Hematopoietic multipotent progenitor cell treated with erythropoietin and hydrocortisone succinate and interleukin-3 and kit ligand, for 8 days (in vitro differentiated cells): Measurements from ENCODE around the gene UHRF1.

Experiments
- DNase-seq: peaks from one replicate; pipeline ENCODE4 v3.0.0-alpha.2; 2015

UHRF1 gene

GRCh38 chr19:4993683-4994082 is 84.4 kb downstream of the UHRF1 start:
- no peak for DNase-seq

- DNase-seq = no peak
Observed at GRCh38 chr19:4996701-4997100, 87.4 kb downstream of the UHRF1 start.

GRCh38 chr19:4997297-4997696 is 88.0 kb downstream of the UHRF1 start:
- no peak for DNase-seq

DNA sequence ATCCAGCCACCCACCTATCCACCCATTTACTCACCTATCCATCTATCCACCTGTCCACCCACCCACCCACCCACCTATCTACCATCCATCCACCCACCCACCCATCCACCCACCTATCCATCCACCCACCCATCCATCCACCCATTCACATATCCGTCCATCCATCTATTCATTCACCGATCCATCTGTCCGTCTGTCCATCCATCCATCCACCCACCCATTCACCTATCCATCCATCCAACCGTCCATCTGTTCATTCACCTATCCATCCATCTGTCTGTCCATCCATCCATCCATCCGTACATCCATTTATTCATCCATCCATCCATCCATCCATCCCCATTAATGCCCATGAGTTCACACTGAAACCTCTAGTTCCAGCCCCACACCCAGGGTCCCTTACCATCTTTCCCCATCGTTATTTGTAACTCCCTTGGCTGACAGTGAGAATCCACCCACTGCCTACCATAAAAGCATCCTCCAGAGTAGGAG is 90.9 kb downstream of the UHRF1 start:
- no peak for DNase-seq

- DNase-seq = peak; percentile 74
Observed at GRCh38 chr19:5001615-5002014, 92.3 kb downstream of the UHRF1 start.

DNA sequence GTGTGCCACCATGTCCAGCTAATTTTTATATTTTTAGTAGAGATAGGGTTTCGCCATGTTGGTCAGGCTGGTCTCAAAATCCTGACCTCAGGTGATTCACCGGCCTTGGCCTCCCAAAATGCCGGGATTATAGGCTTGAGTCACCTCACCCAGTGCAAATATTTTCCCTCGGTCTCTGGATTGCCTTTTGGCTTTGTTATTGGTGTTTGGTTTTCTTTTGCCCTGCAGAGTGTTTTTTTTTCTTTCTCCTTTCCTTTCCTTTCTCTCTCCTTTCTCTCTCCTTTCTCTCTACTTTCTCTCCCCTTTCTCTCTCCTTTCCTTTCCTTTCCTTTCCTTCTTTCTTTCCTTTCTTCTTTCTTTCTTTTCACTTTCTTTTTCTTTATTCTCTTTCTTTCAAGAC is 92.8 kb downstream of the UHRF1 start:
- no peak for DNase-seq

DNA sequence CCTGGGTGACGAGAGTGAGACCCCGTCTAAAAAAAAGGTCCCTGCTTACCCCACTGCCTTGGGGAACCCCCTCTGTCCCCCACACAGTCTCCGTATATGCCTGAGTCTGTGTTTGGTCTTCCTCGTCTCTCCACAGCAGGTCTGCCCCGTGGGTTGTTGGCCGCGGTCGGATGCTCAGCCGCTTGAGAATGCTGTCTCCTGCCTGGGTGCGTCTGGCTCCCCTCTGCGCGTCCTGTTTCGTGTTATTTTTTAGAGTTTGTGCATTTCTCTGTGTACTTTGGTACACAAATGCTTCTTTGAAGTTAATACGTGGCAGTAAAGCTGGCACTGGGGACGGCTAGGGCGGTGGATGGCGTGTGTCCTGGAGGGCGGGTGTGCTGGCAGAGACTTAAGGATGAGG is 94.5 kb downstream of the UHRF1 start:
- no peak for DNase-seq

DNA sequence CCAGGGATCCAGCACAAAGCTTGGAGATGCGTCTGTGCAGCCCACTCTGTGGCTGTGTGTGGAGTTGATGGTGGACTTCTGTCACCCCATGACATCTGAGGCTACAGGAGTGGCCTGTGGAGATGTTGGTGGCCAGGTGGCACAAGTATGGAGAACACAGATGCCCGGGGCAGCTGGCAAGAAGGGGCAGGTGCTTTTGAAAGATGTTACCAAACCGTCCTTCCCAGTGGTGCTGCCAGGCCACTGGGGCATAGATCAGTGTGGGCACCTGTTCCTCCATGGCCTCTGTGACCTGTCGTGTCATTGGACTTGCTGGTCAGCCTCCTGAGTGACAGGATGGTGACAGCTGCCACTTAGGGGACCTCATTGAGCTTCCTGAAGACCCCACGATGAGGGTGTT is 95.8 kb downstream of the UHRF1 start:
- no peak for DNase-seq

- peak; percentile 91 for DNase-seq
Observed at GRCh38 chr19:5006201-5006600, 96.9 kb downstream of the UHRF1 start.

DNA sequence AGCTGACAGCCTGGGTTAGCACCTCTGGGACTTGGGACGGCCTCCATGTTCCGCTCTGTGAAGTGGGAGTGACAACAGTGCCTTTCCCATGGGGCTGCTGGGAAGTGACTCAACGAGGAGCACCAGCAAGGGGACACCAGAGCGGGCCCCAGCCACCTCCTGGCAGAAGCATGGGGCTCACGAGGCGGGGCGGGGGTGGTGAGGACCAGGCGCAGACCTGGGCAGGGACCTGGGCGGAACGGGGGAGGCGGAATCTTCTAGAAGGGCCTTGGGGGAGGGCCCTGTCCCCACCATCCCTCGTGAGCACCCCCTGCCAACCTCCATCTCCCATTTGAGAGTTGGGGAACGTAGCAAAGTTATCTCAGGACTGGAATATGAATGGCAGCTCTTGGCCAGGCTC is 97.5 kb downstream of the UHRF1 start:
- no peak for DNase-seq
